Measurements from ENCODE around the gene ARID1A. TPM values are rescaled to one million over a fixed set of nuclear protein-coding genes. Genes with fewer than 3 reads are reported as not detected.
"Not testable (repeated sequence)": the region's sequence is repeated elsewhere in the genome, so short reads cannot be mapped to it uniquely, and the experiment has no call there.

ARID1A gene
- polyA plus RNA-seq, 3 donors = 6.6 to 84.4 (median 9.5) TPM

DNA sequence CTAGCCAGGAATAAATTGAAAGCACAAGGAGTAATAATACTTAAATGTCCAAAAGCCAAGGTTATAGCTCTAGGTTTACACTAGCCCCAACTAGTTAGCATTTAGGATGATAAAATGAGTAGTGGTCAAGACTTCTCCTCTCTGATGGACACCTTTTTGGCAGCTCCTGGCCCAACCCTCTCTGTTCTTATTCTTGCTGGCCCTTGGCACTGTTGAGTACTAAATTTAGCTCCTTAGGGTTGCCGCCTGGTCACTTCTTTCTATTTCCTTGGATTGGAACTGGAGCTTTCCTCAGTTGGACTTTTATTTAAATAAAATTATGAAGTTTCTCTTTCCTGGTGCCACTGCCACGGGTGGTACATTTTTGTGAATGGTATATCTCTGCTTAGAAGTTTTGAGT, 28.3 kb downstream of the ARID1A start:
- Histone ChIP-seq H3K27ac (ENCODE audit: low read depth in 1 of 2, low read length in 2 of 2) (no peak overlapping the region), H3K36me3 (replicated peaks in 1 of 2; ENCODE audit: control insufficient read depth in 1 of 2, insufficient read depth in 2 of 2, low read length in 2 of 2) (peaks cover under 1 to 23% of the 10 kb centered on the region in 2 donors), H3K79me2 (ENCODE audit: insufficient read depth, low read length) (peaks cover 100% of the 10 kb centered on the region), H3K4me2 (replicated peaks; ENCODE audit: extremely low read depth, low read length, poor library complexity, severe bottlenecking) (peak overlapping the region; percentile 55), H3K27me3 (ENCODE audit: control insufficient read depth in 2 of 2, insufficient read depth in 2 of 2, low read length in 2 of 2) (no peaks in the 10 kb centered on the region), H2AFZ (ENCODE audit: insufficient read depth, low read depth, low read length, poor library complexity, severe bottlenecking) (no peak overlapping the region), H3K9me3 (replicated peaks in 1 of 2; ENCODE audit: control insufficient read depth in 1 of 2, insufficient read depth in 1 of 2, low read length in 2 of 2) (no peaks in the 10 kb centered on the region), H3K9ac (ENCODE audit: insufficient read depth, low read length, poor library complexity, severe bottlenecking) (no peak overlapping the region), H3K4me1 (ENCODE audit: control insufficient read depth in 1 of 2, insufficient read depth in 2 of 2, low read length in 2 of 2) (peaks cover 32 to 41% of the 10 kb centered on the region in 2 donors), H4K20me1 (ENCODE audit: insufficient read depth, low read length) (peaks cover 100% of the 10 kb centered on the region), H3K4me3 (replicated peaks in 1 of 3; ENCODE audit: low read depth in 2 of 3, low read length in 3 of 3) (no peak overlapping the region)
- TF ChIP-seq, protein P1, sequence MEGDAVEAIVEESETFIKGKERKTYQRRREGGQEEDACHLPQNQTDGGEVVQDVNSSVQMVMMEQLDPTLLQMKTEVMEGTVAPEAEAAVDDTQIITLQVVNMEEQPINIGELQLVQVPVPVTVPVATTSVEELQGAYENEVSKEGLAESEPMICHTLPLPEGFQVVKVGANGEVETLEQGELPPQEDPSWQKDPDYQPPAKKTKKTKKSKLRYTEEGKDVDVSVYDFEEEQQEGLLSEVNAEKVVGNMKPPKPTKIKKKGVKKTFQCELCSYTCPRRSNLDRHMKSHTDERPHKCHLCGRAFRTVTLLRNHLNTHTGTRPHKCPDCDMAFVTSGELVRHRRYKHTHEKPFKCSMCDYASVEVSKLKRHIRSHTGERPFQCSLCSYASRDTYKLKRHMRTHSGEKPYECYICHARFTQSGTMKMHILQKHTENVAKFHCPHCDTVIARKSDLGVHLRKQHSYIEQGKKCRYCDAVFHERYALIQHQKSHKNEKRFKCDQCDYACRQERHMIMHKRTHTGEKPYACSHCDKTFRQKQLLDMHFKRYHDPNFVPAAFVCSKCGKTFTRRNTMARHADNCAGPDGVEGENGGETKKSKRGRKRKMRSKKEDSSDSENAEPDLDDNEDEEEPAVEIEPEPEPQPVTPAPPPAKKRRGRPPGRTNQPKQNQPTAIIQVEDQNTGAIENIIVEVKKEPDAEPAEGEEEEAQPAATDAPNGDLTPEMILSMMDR (IDR thresholded peaks at IDR 0.05) = no peak
- intact Hi-C loops (cut with micrococcal nuclease) = no loop called here
- WGBS (ENCODE audit: insufficient coverage) = no CpG with 5 or more reads among the region's 2 CpGs
- H3K9me3 Mint-ChIP-seq = no peaks in the 10 kb centered on the region
- peak overlapping the region in 4 of 7 donors; percentile 3 to 84 (median 55) for H3K27ac Mint-ChIP-seq
- peaks cover 67% of the 10 kb centered on the region for H3K4me1 Mint-ChIP-seq
- no peak overlapping the region for H3K4me3 Mint-ChIP-seq
- H3K27me3 Mint-ChIP-seq (ENCODE audit: low read depth in 3 of 3) = no peaks in the 10 kb centered on the region
- H3K36me3 Mint-ChIP-seq = peaks cover 4 to 15% of the 10 kb centered on the region in 2 donors
- DNase-seq = no peak

- Histone ChIP-seq H3K36me3 (replicated peaks in 1 of 2; ENCODE audit: control insufficient read depth in 1 of 2, insufficient read depth in 2 of 2, low read length in 2 of 2) (peaks cover 8 to 26% of the 10 kb centered on the region in 2 donors), H4K20me1 (ENCODE audit: insufficient read depth, low read length) (peaks cover 100% of the 10 kb centered on the region), H2AFZ (ENCODE audit: insufficient read depth, low read depth, low read length, poor library complexity, severe bottlenecking) (no peak overlapping the region), H3K27me3 (ENCODE audit: control insufficient read depth in 2 of 2, insufficient read depth in 2 of 2, low read length in 2 of 2) (no peaks in the 10 kb centered on the region), H3K4me1 (ENCODE audit: control insufficient read depth in 1 of 2, insufficient read depth in 2 of 2, low read length in 2 of 2) (peaks cover 32 to 40% of the 10 kb centered on the region in 2 donors), H3K9me3 (replicated peaks in 1 of 2; ENCODE audit: control insufficient read depth in 1 of 2, insufficient read depth in 1 of 2, low read length in 2 of 2) (no peaks in the 10 kb centered on the region), H3K4me3 (replicated peaks in 1 of 3; ENCODE audit: low read depth in 2 of 3, low read length in 3 of 3) (no peak overlapping the region), H3K79me2 (ENCODE audit: insufficient read depth, low read length) (peaks cover 100% of the 10 kb centered on the region), H3K4me2 (replicated peaks; ENCODE audit: extremely low read depth, low read length, poor library complexity, severe bottlenecking) (no peak overlapping the region), H3K9ac (ENCODE audit: insufficient read depth, low read length, poor library complexity, severe bottlenecking) (no peak overlapping the region), H3K27ac (ENCODE audit: low read depth in 1 of 2, low read length in 2 of 2) (peak overlapping the region in 1 of 2 donors; percentile 37)
- peaks cover 64% of the 10 kb centered on the region for H3K4me1 Mint-ChIP-seq
- DNase-seq = no peak
- H3K36me3 Mint-ChIP-seq = peaks cover 12 to 15% of the 10 kb centered on the region in 2 donors
- H3K4me3 Mint-ChIP-seq = no peak overlapping the region
- 33% methylated on average over 1 of the region's 1 CpG for WGBS (ENCODE audit: insufficient coverage)
- H3K27ac Mint-ChIP-seq = peak overlapping the region in 4 of 7 donors; percentile 48 to 84 (median 60)
- no peaks in the 10 kb centered on the region for H3K27me3 Mint-ChIP-seq (ENCODE audit: low read depth in 3 of 3)
- intact Hi-C loops (cut with micrococcal nuclease) = no loop called here
- no peaks in the 10 kb centered on the region for H3K9me3 Mint-ChIP-seq
- TF ChIP-seq, protein P1 (IDR thresholded peaks at IDR 0.05) = no peak
Measured at GRCh38 chr1:26724926-26725325, 29.1 kb downstream of the ARID1A start.

GRCh38 chr1:26725904-26726303, 30.1 kb downstream of the ARID1A start:
- not testable (repeated sequence) for H3K27me3 ChIP-seq (ENCODE audit: control insufficient read depth in 2 of 2, insufficient read depth in 2 of 2, low read length in 2 of 2)

More at GRCh38 chr1:26725904-26726303, 30.1 kb downstream of the ARID1A start:
- H3K9me3 ChIP-seq (replicated peaks in 1 of 2; ENCODE audit: control insufficient read depth in 1 of 2, insufficient read depth in 1 of 2, low read length in 2 of 2); H3K27me3 Mint-ChIP-seq (ENCODE audit: low read depth in 3 of 3); H3K4me3 Mint-ChIP-seq; H3K9ac ChIP-seq (ENCODE audit: insufficient read depth, low read length, poor library complexity, severe bottlenecking); H3K4me3 ChIP-seq (replicated peaks in 1 of 3; ENCODE audit: low read depth in 2 of 3, low read length in 3 of 3); H2AFZ ChIP-seq (ENCODE audit: insufficient read depth, low read depth, low read length, poor library complexity, severe bottlenecking); H3K4me2 ChIP-seq (replicated peaks; ENCODE audit: extremely low read depth, low read length, poor library complexity, severe bottlenecking); H3K9me3 Mint-ChIP-seq; intact Hi-C loops (cut with micrococcal nuclease): not testable (repeated sequence)
- peak in 1 of 3 donors; percentile 50 for DNase-seq
- Mint-ChIP-seq H3K27ac (peak overlapping the region in 4 of 7 donors; percentile 15 to 82 (median 62)), H3K36me3 (peaks cover 16 to 19% of the 10 kb centered on the region in 2 donors), H3K4me1 (peaks cover 55% of the 10 kb centered on the region)
- peaks cover 100% of the 10 kb centered on the region for H4K20me1 ChIP-seq (ENCODE audit: insufficient read depth, low read length)
- H3K4me1 ChIP-seq (ENCODE audit: control insufficient read depth in 1 of 2, insufficient read depth in 2 of 2, low read length in 2 of 2) = peaks cover 32 to 40% of the 10 kb centered on the region in 2 donors
- peak overlapping the region in 1 of 2 donors; percentile 43 for H3K27ac ChIP-seq (ENCODE audit: low read depth in 1 of 2, low read length in 2 of 2)
- WGBS (ENCODE audit: insufficient coverage) = 98% methylated on average over 5 of the region's 14 CpGs
- H3K36me3 ChIP-seq (replicated peaks in 1 of 2; ENCODE audit: control insufficient read depth in 1 of 2, insufficient read depth in 2 of 2, low read length in 2 of 2) = peaks cover 18 to 28% of the 10 kb centered on the region in 2 donors
- peaks cover 100% of the 10 kb centered on the region for H3K79me2 ChIP-seq (ENCODE audit: insufficient read depth, low read length)
